SH-SY5Y (cell line): Measurements from ENCODE around the gene TAF10.

Source experiments
- GATA2 ChIP-seq: IDR thresholded peaks from 2 replicates; pipeline ENCODE4 v1.6.1; 2011; ENCODE audit warnings: mild to moderate bottlenecking, low read depth, low read length
- GATA3 ChIP-seq: IDR thresholded peaks from 2 replicates; pipeline ENCODE4 v1.6.1; 2011; ENCODE audit warnings: low read depth, mild to moderate bottlenecking, low read length, moderate library complexity

- TF ChIP-seq GATA3 (no peak), GATA2 (no peak)
Measured at GRCh38 chr11:6611092-6611962, 689 bp downstream of the TAF10 start.
